ENCODE measurements around the gene MCU. TPM values are rescaled to one million over a fixed set of nuclear protein-coding genes. Genes with fewer than 3 reads are reported as not detected.

The MCU gene
- total and polyA plus RNA-seq, 2 of the 8 experiments (the other 6 are each of a cell fraction or from before 2014, with no cell fraction given): 51.6 to 62.2 TPM

GRCh38 chr10:72663971-72664370 is 28.0 kb upstream of the MCU start:
- Histone ChIP-seq H2BK15ac (ENCODE audit: low read length) (no peak overlapping the region), H2BK12ac (ENCODE audit: low read depth, low read length) (no peak overlapping the region), H3K4me1 (replicated peaks in 1 of 4; ENCODE audit: control insufficient read depth in 3 of 4, insufficient read depth in 4 of 4, low read length in 3 of 4) (no peaks in the 10 kb centered on the region), H2BK20ac (ENCODE audit: low read length) (no peak overlapping the region), H3K27me3 (replicated peaks in 1 of 4; ENCODE audit: control insufficient read depth in 3 of 4, extremely low read depth in 1 of 4, insufficient read depth in 3 of 4, low read length in 3 of 4) (no peaks in the 10 kb centered on the region; a peak in 1 of 7 replicates), H3K79me1 (ENCODE audit: low read depth, low read length) (no peaks in the 10 kb centered on the region), H3K23ac (ENCODE audit: insufficient read length) (no peak overlapping the region), H2AFZ (ENCODE audit: low read length) (peak overlapping the region; percentile 97), H4K20me1 (replicated peaks in 1 of 2; ENCODE audit: control insufficient read depth in 1 of 2, insufficient read depth in 2 of 2, low read length in 2 of 2) (no peaks in the 10 kb centered on the region), H3K4me2 (ENCODE audit: insufficient read depth in 1 of 2, low read depth in 2 of 2, low read length in 2 of 2) (no peak overlapping the region), H3K9ac (replicated peaks in 1 of 4; ENCODE audit: extremely low read depth in 1 of 4, low read depth in 3 of 4, low read length in 3 of 4) (no peak overlapping the region), H2AK5ac (ENCODE audit: low read depth, low read length) (no peak overlapping the region), H3K4ac (replicated peaks; ENCODE audit: insufficient read length, low read depth, low read length) (no peak overlapping the region), H3K27ac (ENCODE audit: low read depth, low read length) (no peak overlapping the region), H3K4me3 (ENCODE audit: extremely low read depth in 1 of 4, insufficient read depth in 2 of 4, low read depth in 3 of 4, low read length in 4 of 4) (no peak overlapping the region), H2BK120ac (replicated peaks; ENCODE audit: low read depth, low read length) (no peak overlapping the region), H4K8ac (ENCODE audit: extremely low read depth, insufficient read depth, low read length) (no peak overlapping the region), H3K14ac (ENCODE audit: insufficient read length) (no peak overlapping the region), H3K56ac (replicated peaks; ENCODE audit: insufficient read length, low read depth, low read length) (no peak overlapping the region), H3K9me3 (ENCODE audit: insufficient read depth in 2 of 2, low read depth in 1 of 2, low read length in 1 of 2) (no peaks in the 10 kb centered on the region), H4K91ac (replicated peaks; ENCODE audit: insufficient read length, low read length) (no peak overlapping the region), H3K36me3 (ENCODE audit: control insufficient read depth in 2 of 4, insufficient read depth in 4 of 4, low read length in 3 of 4) (no peaks in the 10 kb centered on the region), H3K79me2 (ENCODE audit: control insufficient read depth in 1 of 2, insufficient read depth in 2 of 2, low read length in 2 of 2) (no peaks in the 10 kb centered on the region), H2BK5ac (ENCODE audit: low read depth, low read length) (no peak overlapping the region), H4K5ac (ENCODE audit: insufficient read length, low read depth, low read length) (no peak overlapping the region), H3K23me2 (ENCODE audit: low read depth, low read length) (no peaks in the 10 kb centered on the region), H3K18ac (ENCODE audit: extremely low read depth, low read length) (no peak overlapping the region)
- ChIA-PET CTCF (ENCODE audit: partially characterized antibody) (no interaction called here), POLR2A (ENCODE audit: partially characterized antibody) (interaction anchor here (0.6 kb wide), 1 partner anchor 61 kb away, joined by 3 read pairs; no protein-coding TSS in a partner anchor)
- no peak for DNase-seq (ENCODE audit: low read depth in 1 of 2, low spot score in 2 of 2)
- no peak for FAIRE-seq
- no peak for TF ChIP-seq CHD1 (IDR thresholded peaks at IDR 0.05; ENCODE audit: low read depth, low read length)
- no peak for TF ChIP-seq HDAC2 (IDR thresholded peaks at IDR 0.05; ENCODE audit: borderline replicate concordance in 1 of 2, low read depth in 2 of 2, low read length in 2 of 2)
- TF ChIP-seq SIX5 (IDR thresholded peaks at IDR 0.05; ENCODE audit: low read depth, low read length): no peak
- no peak for TF ChIP-seq GTF2F1 (IDR thresholded peaks at IDR 0.05; ENCODE audit: borderline replicate concordance, low read depth, low read length)
- no peak for TF ChIP-seq BCL11A (IDR thresholded peaks at IDR 0.05; ENCODE audit: low read depth in 2 of 2, low read length in 2 of 2)
- TF ChIP-seq SP4 (IDR thresholded peaks at IDR 0.05; ENCODE audit: low read length): no peak
- TF ChIP-seq SAP30 (IDR thresholded peaks at IDR 0.05; ENCODE audit: insufficient read depth, insufficient replicate concordance, low read length): no peak
- TF ChIP-seq POLR2AphosphoS5 (IDR thresholded peaks at IDR 0.05; ENCODE audit: low read depth, low read length): no peak
- no peak for TF ChIP-seq RXRA (IDR thresholded peaks at IDR 0.05; ENCODE audit: insufficient read depth, low read depth, low read length)
- TF ChIP-seq SUZ12 (IDR thresholded peaks at IDR 0.05; ENCODE audit: low read length): no peak
- no peak for TF ChIP-seq CTBP2 (IDR thresholded peaks at IDR 0.05; ENCODE audit: borderline replicate concordance, insufficient read depth, insufficient read length, low read length)
- TF ChIP-seq TAF1 (IDR thresholded peaks at IDR 0.05; ENCODE audit: low read depth, low read length): no peak
- TF ChIP-seq NRF1 (IDR thresholded peaks at IDR 0.05; ENCODE audit: low read depth, low read length): no peak
- TF ChIP-seq SP2 (IDR thresholded peaks at IDR 0.05; ENCODE audit: low read length): no peak
- no peak for TF ChIP-seq BACH1 (IDR thresholded peaks at IDR 0.05; ENCODE audit: low read length)
- no peak for TF ChIP-seq CBX8 (IDR thresholded peaks at IDR 0.05; ENCODE audit: borderline replicate concordance, low read depth, low read length)
